ENCODE data around the gene MEGF6.

Gene MEGF6

DNA sequence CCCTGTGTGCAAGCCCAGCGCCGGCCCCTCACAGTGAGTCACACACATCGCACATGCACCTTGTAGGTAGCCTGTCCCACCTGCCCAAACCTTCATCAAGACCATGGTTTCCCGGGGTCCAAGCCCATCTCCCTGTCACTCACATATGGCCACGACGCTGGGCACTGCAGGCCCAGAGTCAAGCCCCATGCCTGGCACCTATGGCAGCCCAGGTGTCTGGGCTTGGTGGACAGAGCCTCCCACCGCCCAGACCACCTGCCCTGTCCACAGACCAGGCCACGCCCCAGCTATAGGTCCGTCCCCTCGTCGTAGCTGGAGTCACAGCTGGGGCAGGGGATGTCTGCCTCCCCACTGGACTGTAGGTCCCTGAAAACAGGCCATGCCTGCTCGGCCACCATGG, 48.2 kb downstream of the MEGF6 start:
- WGBS (ENCODE audit: insufficient coverage, insufficient read length): no CpG with 5 or more reads among the region's 12 CpGs
- H3K9me3 ChIP-seq (ENCODE audit: control insufficient read depth, insufficient read depth, low read length): no peaks in the 10 kb centered on the region
- no peak overlapping the region for H3K27ac ChIP-seq (ENCODE audit: low read length)
- no peak for DNase-seq (ENCODE audit: low read depth, low spot score)
- H3K4me1 ChIP-seq (ENCODE audit: control insufficient read depth, insufficient read depth, low read length): no peaks in the 10 kb centered on the region
- H3K4me3 ChIP-seq (ENCODE audit: low read length): no peak overlapping the region
- no peaks in the 10 kb centered on the region for H3K27me3 ChIP-seq (ENCODE audit: control insufficient read depth, insufficient read depth, low read length)
- H3K36me3 ChIP-seq (ENCODE audit: control insufficient read depth, insufficient read depth, low read length): no peaks in the 10 kb centered on the region

DNA sequence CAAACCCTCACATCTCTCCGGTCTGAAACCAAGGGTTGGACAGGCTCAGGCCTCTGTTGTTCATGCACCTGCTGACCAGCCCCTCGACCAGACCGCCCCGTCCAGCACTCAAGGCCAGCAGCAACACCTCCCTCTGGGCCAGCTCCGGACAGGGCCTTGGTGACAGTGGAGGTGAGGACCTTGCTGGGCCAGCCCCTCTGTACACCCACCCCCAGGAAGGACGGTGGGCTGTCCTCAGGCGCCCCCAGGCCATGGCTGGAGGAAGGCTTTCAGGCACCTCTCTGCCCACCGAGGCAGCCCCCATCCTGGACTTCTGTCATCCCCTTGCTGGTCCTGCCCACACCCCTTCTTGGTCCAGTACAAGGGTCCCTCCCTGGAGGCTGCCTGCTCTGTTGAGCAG, 48.6 kb downstream of the MEGF6 start:
- no CpG with 5 or more reads among the region's 8 CpGs for WGBS (ENCODE audit: insufficient coverage, insufficient read length)
- no peak overlapping the region for H3K27ac ChIP-seq (ENCODE audit: low read length)
- no peaks in the 10 kb centered on the region for H3K27me3 ChIP-seq (ENCODE audit: control insufficient read depth, insufficient read depth, low read length)
- DNase-seq (ENCODE audit: low read depth, low spot score): no peak
- no peaks in the 10 kb centered on the region for H3K36me3 ChIP-seq (ENCODE audit: control insufficient read depth, insufficient read depth, low read length)
- no peaks in the 10 kb centered on the region for H3K4me1 ChIP-seq (ENCODE audit: control insufficient read depth, insufficient read depth, low read length)
- H3K9me3 ChIP-seq (ENCODE audit: control insufficient read depth, insufficient read depth, low read length): no peaks in the 10 kb centered on the region
- H3K4me3 ChIP-seq (ENCODE audit: low read length): no peak overlapping the region

DNA sequence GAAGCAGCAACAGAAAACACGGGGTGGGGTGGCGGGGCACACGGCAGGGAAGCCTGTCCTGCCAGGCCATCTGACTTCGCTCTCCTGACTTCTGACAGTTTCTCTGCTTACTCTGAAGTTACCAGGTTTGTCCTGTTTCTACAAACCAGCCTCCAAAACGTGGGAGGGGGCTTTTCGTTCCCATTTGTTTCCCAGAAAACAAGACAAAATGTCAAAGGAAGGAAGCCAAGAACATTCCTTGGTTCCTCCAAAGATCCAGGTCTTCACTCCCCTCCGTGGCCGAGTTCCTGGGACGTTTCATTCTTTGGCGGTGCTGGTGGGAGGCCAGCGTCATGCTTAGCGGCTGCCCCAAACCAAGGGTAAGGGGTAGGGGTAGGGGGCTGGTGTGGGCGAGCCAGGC, 49.6 kb downstream of the MEGF6 start:
- Histone ChIP-seq H3K27ac (ENCODE audit: low read length) (no peak overlapping the region), H3K4me1 (ENCODE audit: control insufficient read depth, insufficient read depth, low read length) (no peaks in the 10 kb centered on the region), H3K36me3 (ENCODE audit: control insufficient read depth, insufficient read depth, low read length) (no peaks in the 10 kb centered on the region), H3K4me3 (ENCODE audit: low read length) (no peak overlapping the region), H3K27me3 (ENCODE audit: control insufficient read depth, insufficient read depth, low read length) (no peaks in the 10 kb centered on the region), H3K9me3 (ENCODE audit: control insufficient read depth, insufficient read depth, low read length) (no peaks in the 10 kb centered on the region)
- no CpG with 5 or more reads among the region's 13 CpGs for WGBS (ENCODE audit: insufficient coverage, insufficient read length)
- no peak for DNase-seq (ENCODE audit: low read depth, low spot score)

DNA sequence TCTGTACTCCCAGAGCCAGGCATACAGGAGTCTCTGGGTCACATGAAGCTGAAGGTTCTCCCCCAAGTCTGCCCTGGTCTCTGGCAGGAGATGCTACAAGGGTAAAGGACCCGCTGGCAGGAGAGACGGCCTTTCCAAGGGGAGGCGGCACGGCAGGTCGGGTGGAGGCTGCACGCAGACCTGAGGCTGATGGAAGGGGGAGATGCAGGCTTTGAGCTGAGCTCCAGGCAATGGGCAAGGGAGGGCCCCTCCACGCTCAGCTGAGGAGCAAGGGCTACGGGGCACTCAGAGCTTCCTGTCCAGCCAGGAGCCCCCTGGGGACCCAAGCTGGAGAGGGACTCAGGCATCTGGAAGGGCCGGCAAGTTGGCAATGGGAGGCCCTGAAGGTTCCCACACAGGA, 50.3 kb downstream of the MEGF6 start:
- no CpG with 5 or more reads among the region's 9 CpGs for WGBS (ENCODE audit: insufficient coverage, insufficient read length)
- H3K4me1 ChIP-seq (ENCODE audit: control insufficient read depth, insufficient read depth, low read length): no peaks in the 10 kb centered on the region

DNA sequence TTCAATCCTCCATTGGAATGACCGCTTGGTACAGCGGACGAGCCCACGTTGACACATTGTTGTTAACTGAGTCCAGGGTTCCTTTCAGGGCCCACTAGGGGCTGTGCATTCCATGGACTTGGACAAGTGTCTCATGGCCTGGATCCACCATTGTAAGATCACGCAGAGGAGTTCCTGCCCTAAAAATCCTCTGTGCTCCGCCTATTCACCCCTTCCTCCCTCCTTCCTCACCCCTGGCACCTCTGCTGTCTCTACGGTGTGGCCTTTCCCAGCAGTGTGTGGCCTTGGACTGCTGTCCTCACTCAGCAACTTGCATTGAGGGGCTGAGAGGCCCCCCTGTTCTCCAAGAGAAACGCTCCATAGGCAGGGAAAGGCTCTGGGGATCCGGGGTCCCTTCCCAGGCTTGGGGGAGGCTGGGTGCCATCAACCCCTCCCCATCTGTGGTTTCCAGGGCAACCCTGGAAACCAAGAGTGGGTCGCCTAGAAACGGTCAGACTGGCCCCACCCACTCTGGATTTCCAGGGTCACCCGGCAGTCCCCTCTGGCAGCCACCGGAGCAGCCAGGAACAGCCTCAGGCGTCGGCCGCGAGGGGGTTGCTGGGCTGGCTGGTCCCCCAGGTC, 50.9 kb downstream of the MEGF6 start:
- Histone ChIP-seq H3K4me3 (ENCODE audit: low read length) (no peak overlapping the region), H3K27me3 (ENCODE audit: control insufficient read depth, insufficient read depth, low read length) (no peaks in the 10 kb centered on the region), H3K4me1 (ENCODE audit: control insufficient read depth, insufficient read depth, low read length) (no peaks in the 10 kb centered on the region), H3K36me3 (ENCODE audit: control insufficient read depth, insufficient read depth, low read length) (no peaks in the 10 kb centered on the region), H3K27ac (ENCODE audit: low read length) (no peak overlapping the region), H3K9me3 (ENCODE audit: control insufficient read depth, insufficient read depth, low read length) (no peaks in the 10 kb centered on the region)
- no peak for DNase-seq (ENCODE audit: low read depth, low spot score)
- no CpG with 5 or more reads among the region's 17 CpGs for WGBS (ENCODE audit: insufficient coverage, insufficient read length)

More for the DNA sequence above, 50.3 kb downstream of the MEGF6 start:
- Histone ChIP-seq H3K36me3 (ENCODE audit: control insufficient read depth, insufficient read depth, low read length) (no peaks in the 10 kb centered on the region), H3K27ac (ENCODE audit: low read length) (no peak overlapping the region), H3K4me3 (ENCODE audit: low read length) (no peak overlapping the region), H3K27me3 (ENCODE audit: control insufficient read depth, insufficient read depth, low read length) (no peaks in the 10 kb centered on the region), H3K9me3 (ENCODE audit: control insufficient read depth, insufficient read depth, low read length) (no peaks in the 10 kb centered on the region)
- DNase-seq (ENCODE audit: low read depth, low spot score): no peak

DNA sequence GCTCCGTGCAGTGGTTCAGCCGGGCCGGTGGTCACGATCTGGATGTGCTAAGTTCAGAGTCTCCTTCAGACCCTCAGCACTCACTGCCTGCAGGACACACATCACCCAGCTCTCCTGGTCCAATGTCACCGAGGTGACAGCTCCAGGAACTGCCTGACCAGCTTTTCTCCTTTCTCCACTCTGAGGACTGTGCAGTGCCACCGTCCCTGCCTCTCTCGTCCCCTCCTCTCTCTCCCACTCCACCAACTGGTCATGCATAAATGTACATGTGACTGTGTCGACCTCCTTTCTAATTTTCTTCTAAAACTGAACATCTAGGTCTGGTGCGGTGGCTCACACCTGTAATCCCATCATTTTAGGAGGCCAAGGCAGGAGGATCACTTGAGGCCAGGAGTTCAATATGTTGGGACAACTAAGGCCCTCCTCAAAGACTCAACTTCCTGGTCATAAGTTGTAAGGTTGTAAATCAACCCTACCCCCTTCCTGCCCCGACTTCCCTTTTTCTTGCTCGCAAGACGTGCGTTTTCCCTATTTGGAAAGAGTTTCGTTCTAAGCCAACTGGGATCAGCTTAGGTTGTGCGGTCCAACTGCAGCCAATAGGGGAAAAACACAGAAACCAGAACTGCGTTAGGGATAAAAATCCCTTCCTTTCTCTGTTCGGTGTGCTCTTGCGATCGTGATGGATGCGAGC, 53.1 kb downstream of the MEGF6 start:
- no CpG with 5 or more reads among the region's 20 CpGs for WGBS (ENCODE audit: insufficient coverage, insufficient read length)

DNA sequence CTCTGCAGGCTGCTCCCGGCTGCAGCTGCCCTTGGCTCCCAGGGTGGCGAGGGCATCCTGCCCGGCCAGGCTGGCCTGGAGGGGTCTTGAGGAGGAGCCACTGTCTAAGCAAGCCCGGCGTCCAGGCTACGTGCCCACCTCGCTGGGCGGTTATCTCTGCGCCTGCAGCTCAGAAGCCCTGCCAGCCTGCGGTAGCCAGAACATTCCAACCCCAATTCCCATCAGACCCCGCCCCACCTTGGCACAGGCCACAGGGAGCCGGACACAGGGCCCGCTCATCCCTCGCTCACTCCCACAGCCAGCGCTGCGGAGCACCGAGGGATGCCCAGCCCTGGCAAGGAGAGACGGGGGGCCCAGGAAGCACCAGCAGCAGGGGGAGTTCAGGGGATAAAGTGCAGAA, 53.9 kb downstream of the MEGF6 start:
- Histone ChIP-seq H3K4me1 (ENCODE audit: control insufficient read depth, insufficient read depth, low read length) (no peaks in the 10 kb centered on the region), H3K27ac (ENCODE audit: low read length) (no peak overlapping the region), H3K36me3 (ENCODE audit: control insufficient read depth, insufficient read depth, low read length) (no peaks in the 10 kb centered on the region), H3K27me3 (ENCODE audit: control insufficient read depth, insufficient read depth, low read length) (no peaks in the 10 kb centered on the region), H3K9me3 (ENCODE audit: control insufficient read depth, insufficient read depth, low read length) (no peaks in the 10 kb centered on the region), H3K4me3 (ENCODE audit: low read length) (no peak overlapping the region)
- no peak for DNase-seq (ENCODE audit: low read depth, low spot score)
- no CpG with 5 or more reads among the region's 18 CpGs for WGBS (ENCODE audit: insufficient coverage, insufficient read length)

More for the DNA sequence above, 53.1 kb downstream of the MEGF6 start:
- DNase-seq (ENCODE audit: low read depth, low spot score): no peak
- no peaks in the 10 kb centered on the region for H3K4me1 ChIP-seq (ENCODE audit: control insufficient read depth, insufficient read depth, low read length)
- no peak overlapping the region for H3K27ac ChIP-seq (ENCODE audit: low read length)
- H3K4me3 ChIP-seq (ENCODE audit: low read length): no peak overlapping the region
- H3K27me3 ChIP-seq (ENCODE audit: control insufficient read depth, insufficient read depth, low read length): no peaks in the 10 kb centered on the region
- no peaks in the 10 kb centered on the region for H3K9me3 ChIP-seq (ENCODE audit: control insufficient read depth, insufficient read depth, low read length)
- no peaks in the 10 kb centered on the region for H3K36me3 ChIP-seq (ENCODE audit: control insufficient read depth, insufficient read depth, low read length)

DNA sequence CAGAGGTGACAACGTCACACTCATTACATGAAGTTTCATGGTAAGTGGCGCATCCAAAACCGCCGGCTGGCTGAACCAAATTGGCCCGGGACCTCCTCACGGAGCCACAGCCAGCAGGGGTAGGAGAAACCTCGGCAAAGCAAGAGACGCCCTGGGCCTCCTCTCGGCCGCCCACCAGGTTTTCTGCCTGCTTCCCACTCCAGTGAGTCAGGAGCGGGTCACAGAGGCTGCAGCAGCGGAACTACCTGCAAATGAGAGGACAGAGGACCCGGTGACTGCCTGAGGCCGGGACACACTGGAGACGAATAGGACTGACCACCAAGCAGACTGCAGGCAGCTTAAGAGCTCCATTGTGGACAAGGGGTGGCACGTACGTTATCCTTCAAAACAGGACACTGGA, 55.0 kb downstream of the MEGF6 start:
- no peak overlapping the region for H3K27ac ChIP-seq (ENCODE audit: low read length)
- H3K9me3 ChIP-seq (ENCODE audit: control insufficient read depth, insufficient read depth, low read length): no peaks in the 10 kb centered on the region
- no peak overlapping the region for H3K4me3 ChIP-seq (ENCODE audit: low read length)
- DNase-seq (ENCODE audit: low read depth, low spot score): no peak
- H3K36me3 ChIP-seq (ENCODE audit: control insufficient read depth, insufficient read depth, low read length): no peaks in the 10 kb centered on the region
- no peaks in the 10 kb centered on the region for H3K27me3 ChIP-seq (ENCODE audit: control insufficient read depth, insufficient read depth, low read length)
- no CpG with 5 or more reads among the region's 17 CpGs for WGBS (ENCODE audit: insufficient coverage, insufficient read length)
- H3K4me1 ChIP-seq (ENCODE audit: control insufficient read depth, insufficient read depth, low read length): no peaks in the 10 kb centered on the region

DNA sequence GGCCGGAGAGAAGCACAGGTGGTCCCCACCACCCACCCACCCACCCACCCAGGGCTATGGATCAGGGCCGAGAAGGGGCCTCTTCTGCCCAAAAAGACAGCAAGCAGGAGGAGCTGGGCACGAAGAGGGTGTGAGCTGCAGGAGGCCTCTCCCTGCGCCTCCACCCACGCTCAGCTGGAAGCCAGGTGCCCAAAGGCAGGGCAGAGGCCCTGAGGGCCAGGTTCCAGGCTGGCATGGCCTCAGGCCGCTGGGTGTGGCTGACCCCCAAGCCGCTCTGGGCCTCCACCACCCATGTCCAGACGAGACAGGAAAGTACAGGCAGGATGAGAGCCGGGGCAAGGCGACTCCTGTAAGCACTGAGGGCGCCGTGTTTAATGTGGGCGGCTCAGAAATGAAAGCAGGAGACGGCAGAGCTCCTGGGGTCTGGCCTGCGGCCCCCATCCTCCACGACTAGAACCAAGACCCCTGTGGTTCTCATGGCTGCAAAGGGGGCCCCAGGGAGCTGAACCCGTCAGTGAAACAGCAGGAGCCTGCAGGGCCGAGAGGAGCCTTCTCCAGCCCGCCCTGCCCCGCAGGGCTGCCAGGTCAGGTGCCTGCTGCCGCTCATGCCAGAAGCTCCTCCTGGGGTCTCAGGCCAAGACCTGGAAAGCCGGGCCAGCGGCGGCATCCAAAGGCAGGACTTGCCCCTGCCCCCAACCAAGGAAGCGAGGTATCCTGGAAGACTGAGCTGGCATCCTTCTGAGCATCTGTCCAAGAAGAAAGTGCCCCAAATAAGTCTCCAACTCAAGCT, 56.0 kb downstream of the MEGF6 start:
- no peaks in the 10 kb centered on the region for H3K4me1 ChIP-seq (ENCODE audit: control insufficient read depth, insufficient read depth, low read length)
- no peaks in the 10 kb centered on the region for H3K27me3 ChIP-seq (ENCODE audit: control insufficient read depth, insufficient read depth, low read length)
- H3K36me3 ChIP-seq (ENCODE audit: control insufficient read depth, insufficient read depth, low read length): no peaks in the 10 kb centered on the region
- no CpG with 5 or more reads among the region's 25 CpGs for WGBS (ENCODE audit: insufficient coverage, insufficient read length)
- H3K27ac ChIP-seq (ENCODE audit: low read length): no peak overlapping the region
- H3K4me3 ChIP-seq (ENCODE audit: low read length): no peak overlapping the region
- no peak for DNase-seq (ENCODE audit: low read depth, low spot score)
- no peaks in the 10 kb centered on the region for H3K9me3 ChIP-seq (ENCODE audit: control insufficient read depth, insufficient read depth, low read length)

DNA sequence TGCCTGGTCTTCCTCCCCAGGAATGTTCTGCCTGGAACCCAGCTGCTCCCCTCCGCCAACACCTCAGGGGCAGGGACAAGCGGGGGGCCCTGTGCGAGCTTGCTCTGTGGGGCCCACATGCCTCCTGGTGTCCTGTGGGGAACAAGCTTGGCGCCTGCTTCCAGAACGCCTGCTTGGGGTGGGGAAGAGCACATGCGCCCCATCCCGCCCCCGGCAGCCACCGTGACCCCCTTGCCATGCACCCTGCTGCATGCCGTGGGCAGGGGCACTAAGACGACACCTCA, 57.4 kb downstream of the MEGF6 start:
- Histone ChIP-seq H3K27me3 (ENCODE audit: control insufficient read depth, insufficient read depth, low read length) (no peaks in the 10 kb centered on the region), H3K4me3 (ENCODE audit: low read length) (no peak overlapping the region), H3K9me3 (ENCODE audit: control insufficient read depth, insufficient read depth, low read length) (no peaks in the 10 kb centered on the region), H3K4me1 (ENCODE audit: control insufficient read depth, insufficient read depth, low read length) (no peaks in the 10 kb centered on the region), H3K36me3 (ENCODE audit: control insufficient read depth, insufficient read depth, low read length) (no peaks in the 10 kb centered on the region; the same call in 1 of the 2 replicates), H3K27ac (ENCODE audit: low read length) (no peak overlapping the region)
- no peak for DNase-seq (ENCODE audit: low read depth, low spot score)
- WGBS (ENCODE audit: insufficient coverage, insufficient read length): no CpG with 5 or more reads among the region's 11 CpGs
